Measurements from ENCODE around the gene S100A8. TPM values are rescaled to one million over a fixed set of nuclear protein-coding genes. Genes with fewer than 3 reads are reported as not detected.

S100A8 gene
- total and polyA plus RNA-seq, 2 donors (not counting 3 experiments of a cell fraction or from before 2014, with no cell fraction given) = not detected

DNA sequence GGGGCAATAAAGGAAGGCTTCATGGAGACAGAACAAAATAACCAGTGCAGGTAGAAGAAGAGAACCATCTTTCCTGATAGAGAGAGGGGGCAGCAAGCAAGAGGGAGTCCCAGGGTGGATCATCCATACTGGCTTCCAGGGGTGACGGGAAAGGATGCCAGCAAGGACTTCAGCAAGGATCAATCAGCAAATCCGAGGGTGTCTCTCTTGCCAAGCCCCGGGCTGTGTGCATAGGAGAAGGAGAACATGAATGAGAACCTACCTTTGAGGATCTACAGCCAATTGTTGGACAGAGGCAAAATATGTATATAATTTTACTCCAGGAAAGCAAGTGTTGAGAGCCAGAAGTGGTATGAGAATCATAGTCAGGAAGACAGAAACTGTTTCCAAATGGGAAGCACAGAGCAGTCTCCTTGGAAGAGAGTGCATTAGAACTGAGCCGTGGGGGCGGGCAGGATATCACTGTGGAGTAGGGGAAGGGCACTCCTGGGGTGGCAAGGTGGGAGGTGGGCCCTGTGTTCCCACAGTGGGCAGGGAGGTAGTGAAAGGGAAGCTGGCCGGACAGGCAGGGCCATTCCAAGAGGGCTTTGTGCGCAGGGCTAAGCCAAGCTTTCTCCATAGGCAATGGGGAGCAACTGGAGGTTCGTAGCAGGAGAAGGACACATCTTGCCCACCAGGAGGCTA lies 34.3 kb downstream of the S100A8 start:
- Histone ChIP-seq H3K9me3 (replicated peaks; ENCODE audit: control insufficient read depth, insufficient read depth, low read length) (no peaks in the 10 kb centered on the region), H3K9ac (replicated peaks; ENCODE audit: extremely low read depth, insufficient read depth, low read length) (no peak overlapping the region), H2AFZ (ENCODE audit: low read depth, low read length) (no peak overlapping the region), H3K36me3 (ENCODE audit: control insufficient read depth in 2 of 2, extremely low read depth in 1 of 2, insufficient read depth in 2 of 2, low read length in 2 of 2) (no peaks in the 10 kb centered on the region), H3K9me1 (replicated peaks; ENCODE audit: control insufficient read depth, extremely low read depth, insufficient read depth, low read length) (no peaks in the 10 kb centered on the region), H3K4me3 (replicated peaks in 1 of 3; ENCODE audit: insufficient read depth in 1 of 3, low read depth in 1 of 3, low read length in 3 of 3) (no peak overlapping the region), H3K79me2 (ENCODE audit: control insufficient read depth, insufficient read depth, low read length) (no peaks in the 10 kb centered on the region), H3K4me2 (ENCODE audit: insufficient read depth, low read length) (no peak overlapping the region), H3K27ac (ENCODE audit: insufficient read depth, low read depth, low read length) (no peak overlapping the region), H4K20me1 (replicated peaks; ENCODE audit: control insufficient read depth, extremely low read depth, insufficient read depth, low read length) (no peaks in the 10 kb centered on the region), H3K4me1 (ENCODE audit: control insufficient read depth, extremely low read depth, insufficient read depth, low read length) (no peaks in the 10 kb centered on the region), H3K27me3 (ENCODE audit: control insufficient read depth in 2 of 2, insufficient read depth in 2 of 2, low read length in 2 of 2) (no peaks in the 10 kb centered on the region)
- no TSS peak for BruUV-seq (replicated peaks)
- FAIRE-seq = no peak
- ChIA-PET CTCF (interaction anchor here (1.0 to 13.2 kb wide), 3 partner anchors 29 to 137 kb away, joined by 3 to 331 read pairs (median 3); no protein-coding TSS in a partner anchor), POLR2A (no interaction called here)
- intact Hi-C loops (cut with micrococcal nuclease) = no loop called here
- DNase-seq (ENCODE audit: low read depth, low spot score) = no peak
- dilution Hi-C loops (cut with MboI; ENCODE audit: extremely low pct_ligation_motif_present, low sequenced_read_pairs) = no loop called here
- TF ChIP-seq POLR2A (IDR thresholded peaks at IDR 0.05; ENCODE audit: low read depth, low read length) = no peak

DNA sequence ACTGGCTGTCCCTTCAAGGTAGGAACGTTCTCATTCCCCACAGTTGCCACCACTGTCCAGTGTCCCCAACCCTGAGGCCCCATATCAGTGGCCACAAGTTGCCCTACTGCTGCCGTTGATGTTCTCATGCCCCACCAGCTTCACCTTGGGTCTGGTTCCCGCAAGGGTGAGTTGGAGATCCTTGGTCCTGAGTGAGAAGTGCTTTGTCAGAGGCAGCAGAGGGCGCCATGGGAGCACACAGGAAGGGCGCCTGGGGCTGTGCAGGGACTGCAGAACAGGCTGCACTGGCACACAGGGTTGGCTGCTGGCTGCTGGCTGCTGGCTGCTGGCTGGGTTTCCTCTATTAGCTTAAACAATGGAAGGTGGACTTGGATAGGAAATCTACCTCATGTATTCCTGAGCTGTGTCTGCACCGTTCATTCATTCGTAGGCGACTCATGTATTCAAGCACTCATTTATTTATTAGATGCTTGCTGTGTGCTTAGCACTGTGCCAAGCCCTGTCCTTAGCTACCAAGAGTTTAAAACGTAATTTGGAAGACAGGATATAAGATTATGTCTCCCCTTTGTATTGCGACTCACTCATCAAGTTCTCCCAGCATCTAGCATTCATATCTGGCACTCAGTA lies 35.3 kb downstream of the S100A8 start:
- no peak overlapping the region for H2AFZ ChIP-seq (ENCODE audit: low read depth, low read length)
- POLR2A ChIA-PET = no interaction called here
- no peak overlapping the region for H3K4me3 ChIP-seq (replicated peaks in 1 of 3; ENCODE audit: insufficient read depth in 1 of 3, low read depth in 1 of 3, low read length in 3 of 3)
- dilution Hi-C loops (cut with MboI; ENCODE audit: extremely low pct_ligation_motif_present, low sequenced_read_pairs) = no loop called here
- H4K20me1 ChIP-seq (replicated peaks; ENCODE audit: control insufficient read depth, extremely low read depth, insufficient read depth, low read length) = no peaks in the 10 kb centered on the region
- H3K9me3 ChIP-seq (replicated peaks; ENCODE audit: control insufficient read depth, insufficient read depth, low read length) = no peaks in the 10 kb centered on the region
- CTCF ChIA-PET = interaction anchor here (0.9 to 13.2 kb wide), 4 partner anchors 30 to 177 kb away, joined by 3 to 331 read pairs (median 3); no protein-coding TSS in a partner anchor
- BruUV-seq (replicated peaks) = no TSS peak
- TF ChIP-seq, protein P1, sequence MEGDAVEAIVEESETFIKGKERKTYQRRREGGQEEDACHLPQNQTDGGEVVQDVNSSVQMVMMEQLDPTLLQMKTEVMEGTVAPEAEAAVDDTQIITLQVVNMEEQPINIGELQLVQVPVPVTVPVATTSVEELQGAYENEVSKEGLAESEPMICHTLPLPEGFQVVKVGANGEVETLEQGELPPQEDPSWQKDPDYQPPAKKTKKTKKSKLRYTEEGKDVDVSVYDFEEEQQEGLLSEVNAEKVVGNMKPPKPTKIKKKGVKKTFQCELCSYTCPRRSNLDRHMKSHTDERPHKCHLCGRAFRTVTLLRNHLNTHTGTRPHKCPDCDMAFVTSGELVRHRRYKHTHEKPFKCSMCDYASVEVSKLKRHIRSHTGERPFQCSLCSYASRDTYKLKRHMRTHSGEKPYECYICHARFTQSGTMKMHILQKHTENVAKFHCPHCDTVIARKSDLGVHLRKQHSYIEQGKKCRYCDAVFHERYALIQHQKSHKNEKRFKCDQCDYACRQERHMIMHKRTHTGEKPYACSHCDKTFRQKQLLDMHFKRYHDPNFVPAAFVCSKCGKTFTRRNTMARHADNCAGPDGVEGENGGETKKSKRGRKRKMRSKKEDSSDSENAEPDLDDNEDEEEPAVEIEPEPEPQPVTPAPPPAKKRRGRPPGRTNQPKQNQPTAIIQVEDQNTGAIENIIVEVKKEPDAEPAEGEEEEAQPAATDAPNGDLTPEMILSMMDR (IDR thresholded peaks at IDR 0.05; ENCODE audit: extremely low read depth in 1 of 2, insufficient read depth in 1 of 2, low read depth in 1 of 2, low read length in 2 of 2) = peak; percentile 25 to 39
- no peak for TF ChIP-seq EZH2 (IDR thresholded peaks at IDR 0.05; ENCODE audit: borderline replicate concordance, low read depth, low read length, severe bottlenecking)
- no peak overlapping the region for H3K9ac ChIP-seq (replicated peaks; ENCODE audit: extremely low read depth, insufficient read depth, low read length)
- no peak overlapping the region for H3K4me2 ChIP-seq (ENCODE audit: insufficient read depth, low read length)
- intact Hi-C loops (cut with micrococcal nuclease) = no loop called here
- H3K9me1 ChIP-seq (replicated peaks; ENCODE audit: control insufficient read depth, extremely low read depth, insufficient read depth, low read length) = no peaks in the 10 kb centered on the region
- no peak overlapping the region for H3K27ac ChIP-seq (ENCODE audit: insufficient read depth, low read depth, low read length)
- peak; percentile 23 for DNase-seq (ENCODE audit: low read depth, low spot score)
- H3K36me3 ChIP-seq (ENCODE audit: control insufficient read depth in 2 of 2, extremely low read depth in 1 of 2, insufficient read depth in 2 of 2, low read length in 2 of 2) = no peaks in the 10 kb centered on the region
- no peaks in the 10 kb centered on the region for H3K27me3 ChIP-seq (ENCODE audit: control insufficient read depth in 2 of 2, insufficient read depth in 2 of 2, low read length in 2 of 2)
- no peaks in the 10 kb centered on the region for H3K79me2 ChIP-seq (ENCODE audit: control insufficient read depth, insufficient read depth, low read length)
- H3K4me1 ChIP-seq (ENCODE audit: control insufficient read depth, extremely low read depth, insufficient read depth, low read length) = no peaks in the 10 kb centered on the region
- no peak for FAIRE-seq

All from endothelial cell of umbilical vein (primary cell).